ENCODE results near the gene GNB1L.
"Not testable (repeated sequence)": the region's sequence is repeated elsewhere in the genome, so short reads cannot be mapped to it uniquely, and the experiment has no call there.

Gene GNB1L

GRCh38 chr22:19888131-19888746, 33.6 kb upstream of the GNB1L start:
- DNase-seq = no peak

DNA sequence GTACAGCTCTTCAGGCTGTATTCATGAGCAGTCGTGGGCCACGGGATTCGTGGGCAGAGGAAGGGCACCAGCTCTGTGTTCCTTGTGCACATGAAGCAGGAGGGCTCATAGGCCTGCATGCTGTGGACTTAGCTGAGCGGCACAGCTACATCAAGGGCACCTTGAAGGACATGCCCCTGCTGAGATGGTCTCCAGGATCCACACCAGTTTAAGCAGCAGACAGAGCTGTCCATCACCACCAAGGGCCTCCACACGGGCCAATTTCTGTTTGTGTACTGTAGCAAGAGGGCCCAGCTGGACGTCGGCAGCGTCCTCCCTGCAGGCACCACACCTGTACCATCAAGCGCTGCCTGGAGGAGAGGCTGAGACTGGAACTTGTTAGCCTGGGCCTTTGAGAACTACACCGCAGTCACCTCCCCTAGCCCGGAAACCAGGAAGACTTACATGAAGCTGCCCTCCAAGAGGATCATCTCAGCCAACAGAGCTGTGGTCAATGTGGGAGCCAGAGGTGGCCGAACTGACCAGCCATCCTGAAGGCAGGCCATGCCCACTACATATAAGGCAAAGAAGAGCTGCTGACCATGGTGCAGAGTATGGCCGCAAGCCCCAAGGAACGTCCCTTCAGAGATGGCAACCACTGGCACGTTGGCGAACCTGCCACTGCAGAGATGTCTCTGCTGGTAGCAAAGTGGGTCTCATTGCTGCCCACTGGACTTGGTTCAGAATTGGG, 32.7 kb upstream of the GNB1L start:
- no peak for DNase-seq

- DNase-seq = no peak
Measured at GRCh38 chr22:19886605-19887255, 32.1 kb upstream of the GNB1L start.

DNA sequence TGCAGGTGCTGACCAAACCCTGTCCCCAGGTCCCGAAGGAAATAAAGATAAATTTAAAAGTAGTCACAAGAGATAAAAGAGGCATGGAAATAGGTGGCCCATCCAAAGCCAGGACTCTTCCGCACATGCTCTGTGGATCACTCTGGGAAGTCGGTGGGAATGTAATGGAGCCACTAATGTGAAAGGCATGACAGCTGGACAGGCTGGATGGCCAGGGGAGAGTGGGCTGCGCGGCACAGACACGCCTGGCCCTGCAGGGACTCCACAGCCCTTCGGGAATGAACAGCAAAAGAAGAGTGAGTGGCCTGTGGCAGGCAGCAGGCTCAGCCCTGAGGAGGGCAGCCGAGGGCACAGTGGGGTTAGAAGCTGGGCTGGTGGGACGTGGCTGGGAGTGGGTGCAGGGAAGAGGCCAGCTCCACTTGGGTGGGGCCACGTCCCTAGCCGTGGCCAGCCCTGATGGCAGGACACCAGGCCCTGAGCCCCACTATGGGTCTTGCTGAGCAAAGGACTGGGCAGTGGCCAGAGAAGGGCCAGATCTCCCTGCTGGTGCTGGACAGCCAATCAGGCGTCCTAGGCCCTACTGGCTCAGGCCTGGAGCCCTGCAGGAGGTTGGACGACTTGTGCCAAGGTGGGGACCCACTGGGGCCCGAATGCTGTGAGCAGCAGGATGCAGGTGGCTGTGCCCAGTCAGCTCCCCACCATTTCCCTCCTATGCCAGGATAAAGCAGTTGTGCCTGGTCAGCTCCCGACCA, 31.3 kb upstream of the GNB1L start:
- DNase-seq = no peak

- DNase-seq = no peak
Measured at GRCh38 chr22:19884954-19885751, 30.5 kb upstream of the GNB1L start.

DNA sequence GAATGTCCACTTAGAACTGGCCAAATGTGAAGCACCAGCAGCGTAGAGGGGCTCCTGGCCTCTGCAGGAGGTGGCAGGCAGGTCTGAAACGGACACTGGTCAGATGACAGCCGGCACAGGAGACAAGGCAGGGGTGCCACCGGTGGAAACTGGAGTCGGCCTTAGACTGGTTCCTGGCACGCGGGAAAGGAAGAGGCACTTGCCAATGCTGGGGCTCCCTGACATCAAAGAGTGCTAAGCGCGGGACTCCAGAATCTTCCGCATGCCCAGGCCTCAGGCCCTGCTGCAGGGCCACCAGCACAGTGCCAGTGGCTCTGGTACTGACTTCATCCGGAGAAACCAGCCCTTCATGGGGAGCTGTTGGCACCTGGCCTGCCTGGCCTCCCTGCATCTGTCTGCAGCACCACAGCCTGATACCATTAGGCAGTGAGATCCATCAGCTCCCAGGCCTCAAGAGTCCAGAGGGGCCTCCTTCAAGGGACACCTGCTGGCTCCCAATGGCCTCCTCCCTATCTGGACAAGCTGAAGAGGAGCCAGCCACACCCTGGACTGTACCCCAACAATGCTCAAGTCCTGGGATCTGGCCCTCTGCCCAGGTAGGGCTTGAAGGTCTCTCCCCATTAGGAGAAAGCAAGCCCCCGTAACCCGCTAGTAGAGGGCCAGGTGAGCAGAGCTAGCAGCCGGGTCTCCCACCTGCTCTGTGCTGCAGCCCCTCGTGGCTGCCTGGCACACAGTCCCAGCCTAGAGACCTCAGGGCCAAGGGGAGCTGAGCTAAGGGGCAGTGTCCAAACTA, 29.7 kb upstream of the GNB1L start:
- DNase-seq = no peak

- DNase-seq = not testable (repeated sequence)
Measured at GRCh38 chr22:19883446-19883845, 28.8 kb upstream of the GNB1L start.

DNA sequence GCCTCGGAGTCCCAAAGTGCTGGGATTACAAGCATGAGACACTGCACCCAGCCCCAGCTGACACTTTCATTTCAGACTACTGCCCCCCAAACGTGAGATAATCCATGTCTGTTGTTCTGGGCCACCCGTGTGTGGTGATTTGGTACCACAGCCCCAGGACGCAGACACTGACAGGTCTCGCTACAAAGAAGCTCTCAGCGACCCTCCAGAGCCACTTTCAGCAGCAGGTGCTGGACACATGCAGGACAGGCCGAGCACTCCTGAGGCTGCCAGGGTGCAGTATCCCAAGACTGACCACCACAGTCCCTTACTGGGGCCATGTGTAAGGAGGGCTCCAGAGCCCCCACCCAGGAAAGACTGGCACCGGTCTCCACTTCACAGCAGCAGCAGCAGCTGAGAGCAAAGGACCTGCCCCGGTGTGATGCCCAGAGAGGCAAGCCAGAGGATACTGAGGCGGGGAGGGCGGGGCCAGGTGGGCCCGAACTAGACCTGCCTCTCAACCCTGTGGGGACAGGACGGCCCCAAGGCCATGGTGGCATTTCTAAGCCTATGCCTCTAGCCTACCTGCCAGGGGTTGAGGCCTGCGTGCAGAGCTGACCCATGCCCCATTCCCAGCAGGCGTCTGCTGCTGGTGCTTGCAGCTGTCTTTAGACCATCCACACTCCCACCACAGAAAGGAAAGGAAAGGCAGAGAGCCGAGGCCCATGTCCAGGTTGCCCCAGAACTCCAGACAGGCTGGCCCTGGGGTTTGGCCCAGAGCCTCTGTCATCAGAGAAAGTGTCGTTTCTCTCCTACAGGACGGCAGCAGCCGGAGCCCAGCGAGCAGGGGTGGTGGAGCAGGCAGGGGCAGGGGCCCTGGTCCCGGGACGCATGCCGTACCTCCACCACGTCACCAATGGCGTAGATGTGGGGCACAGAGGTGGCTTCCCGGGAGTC, 28.0 kb upstream of the GNB1L start:
- DNase-seq = no peak

DNA sequence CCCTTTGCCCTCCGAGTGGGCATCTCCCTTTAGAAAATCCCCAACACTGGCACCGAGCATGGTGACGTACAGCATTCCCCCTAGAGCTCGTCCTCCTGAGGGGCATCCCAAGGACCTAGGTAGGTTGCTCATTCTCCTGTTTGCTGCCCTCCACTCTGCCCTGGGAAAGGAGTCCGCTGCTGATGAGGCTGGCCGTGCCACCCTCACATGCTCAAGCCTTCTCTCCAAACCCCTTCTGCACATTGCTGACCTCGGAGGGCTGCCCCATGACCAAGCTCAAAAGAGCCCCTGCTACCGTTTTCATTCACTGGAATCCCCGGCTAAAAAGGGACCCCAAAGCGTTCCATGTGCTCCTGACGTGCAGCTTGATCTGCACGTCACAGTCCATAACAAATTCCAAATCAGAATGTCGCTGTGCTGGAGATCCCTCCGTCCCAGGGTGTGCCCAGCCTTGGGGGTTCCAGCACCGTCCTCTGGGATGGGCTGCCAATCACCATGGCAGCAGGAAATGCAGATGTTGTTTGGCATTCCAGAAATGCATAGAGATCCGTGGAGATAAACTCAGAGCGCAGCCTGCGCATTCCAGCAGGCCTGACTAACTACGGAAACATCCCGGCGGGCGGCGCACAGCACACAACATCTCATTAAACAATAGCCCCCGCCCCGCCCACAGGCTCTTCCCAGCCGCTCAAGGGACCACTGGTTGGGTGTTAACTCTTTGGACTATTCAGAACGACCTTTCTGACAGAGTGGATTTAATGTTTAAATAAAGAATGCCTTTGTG, 26.3 kb upstream of the GNB1L start:
- DNase-seq = no peak

GRCh38 chr22:19879992-19880785, 25.5 kb upstream of the GNB1L start:
- no peak for DNase-seq

GRCh38 chr22:19879643-19879991, 24.9 kb upstream of the GNB1L start:
- DNase-seq = no peak

- DNase-seq = no peak
Measured at GRCh38 chr22:19879246-19879570, 24.5 kb upstream of the GNB1L start.

GRCh38 chr22:19878461-19879245, 24.0 kb upstream of the GNB1L start:
- no peak for DNase-seq

- no peak for DNase-seq
Measured at GRCh38 chr22:19877626-19878339, 23.1 kb upstream of the GNB1L start.

GRCh38 chr22:19876941-19877625, 22.4 kb upstream of the GNB1L start:
- no peak for DNase-seq

DNA sequence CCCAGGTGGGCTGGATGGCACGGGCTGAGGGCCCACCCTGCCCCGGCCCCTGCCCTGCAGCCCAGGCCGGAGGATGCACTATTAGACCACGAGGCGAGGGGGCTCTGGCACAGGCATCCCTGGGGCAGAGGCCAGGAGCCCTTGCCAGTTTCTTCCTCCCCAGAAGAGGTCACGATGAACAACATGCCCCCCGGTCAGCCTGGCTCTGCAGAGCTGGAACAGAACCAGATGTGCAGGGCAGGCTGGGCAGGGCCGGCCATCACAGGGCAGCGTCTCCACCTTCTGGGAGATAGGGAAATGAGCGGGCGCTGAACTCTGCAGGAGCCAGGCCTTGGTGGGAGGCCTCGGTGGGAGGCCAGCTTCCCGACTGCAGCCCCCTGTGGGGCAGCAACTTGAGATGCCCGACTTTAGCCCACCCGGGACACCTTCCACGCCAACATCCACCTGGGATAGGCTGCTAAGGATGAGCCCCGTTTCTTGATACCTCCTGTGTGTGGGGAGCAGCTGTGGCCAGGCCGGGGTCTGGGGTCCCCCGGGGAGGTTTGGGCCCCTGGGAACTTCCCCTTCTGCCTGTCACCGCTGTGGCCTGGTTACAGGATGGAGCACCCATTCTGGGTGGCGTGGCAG, 21.8 kb upstream of the GNB1L start:
- DNase-seq = no peak
